Urinary bladder (tissue), 4 donors: ENCODE measurements around the gene MICA. TPM values are rescaled to one million over a fixed set of nuclear protein-coding genes. Genes with fewer than 3 reads are reported as not detected.
"Not testable (repeated sequence)": the region's sequence is repeated elsewhere in the genome, so short reads cannot be mapped to it uniquely, and the experiment has no call there.

Source experiments
- DNase-seq: peaks from one replicate; pipeline ENCODE4 v3.0.0-alpha.2; 2015; ENCODE audit errors: extremely low spot score
- H3K27ac ChIP-seq: one replicate; pipeline ENCODE4 v1.5.1; 2013; ENCODE audit warnings: low read depth, mild to moderate bottlenecking, moderate library complexity
- H3K36me3 ChIP-seq: one replicate; pipeline ENCODE4 v1.6.1; 2013; ENCODE audit warnings: mild to moderate bottlenecking, moderate library complexity; ENCODE audit not compliant: insufficient read depth
- H3K4me1 ChIP-seq: one replicate; pipeline ENCODE4 v1.6.1; 2013; ENCODE audit warnings: mild to moderate bottlenecking, moderate library complexity; ENCODE audit not compliant: insufficient read depth
- H3K4me3 ChIP-seq: one replicate; pipeline ENCODE4 v1.5.1; 2013; ENCODE audit warnings: low read depth, low read length
- WGBS: extraction: QIAGEN DNeasy Blood & Tissue Kit; methylation state at CpG from one replicate; pipeline ENCODE4 v1.1.7; 2013; 5-methylcytosine and 5-hydroxymethylcytosine counted together
- polyA plus RNA-seq: library from polyadenylated mRNA; stranded (reverse); fragments of 200-250 nt; gene quantifications from one replicate; pipeline ENCODE4 v1.2.3, GENCODE V29; 2013
- total RNA-seq: library from RNA; depleted of rRNA; stranded (reverse); fragments of >200 nt; gene quantifications from one replicate; pipeline ENCODE4 v1.2.3, GENCODE V29; 2014
- donor health status: healthy with polysubstance abuse.
- donor health status: healthy.

Gene MICA
- total and polyA plus RNA-seq, 2 donors, result 6.7 to 23.8 TPM

DNA sequence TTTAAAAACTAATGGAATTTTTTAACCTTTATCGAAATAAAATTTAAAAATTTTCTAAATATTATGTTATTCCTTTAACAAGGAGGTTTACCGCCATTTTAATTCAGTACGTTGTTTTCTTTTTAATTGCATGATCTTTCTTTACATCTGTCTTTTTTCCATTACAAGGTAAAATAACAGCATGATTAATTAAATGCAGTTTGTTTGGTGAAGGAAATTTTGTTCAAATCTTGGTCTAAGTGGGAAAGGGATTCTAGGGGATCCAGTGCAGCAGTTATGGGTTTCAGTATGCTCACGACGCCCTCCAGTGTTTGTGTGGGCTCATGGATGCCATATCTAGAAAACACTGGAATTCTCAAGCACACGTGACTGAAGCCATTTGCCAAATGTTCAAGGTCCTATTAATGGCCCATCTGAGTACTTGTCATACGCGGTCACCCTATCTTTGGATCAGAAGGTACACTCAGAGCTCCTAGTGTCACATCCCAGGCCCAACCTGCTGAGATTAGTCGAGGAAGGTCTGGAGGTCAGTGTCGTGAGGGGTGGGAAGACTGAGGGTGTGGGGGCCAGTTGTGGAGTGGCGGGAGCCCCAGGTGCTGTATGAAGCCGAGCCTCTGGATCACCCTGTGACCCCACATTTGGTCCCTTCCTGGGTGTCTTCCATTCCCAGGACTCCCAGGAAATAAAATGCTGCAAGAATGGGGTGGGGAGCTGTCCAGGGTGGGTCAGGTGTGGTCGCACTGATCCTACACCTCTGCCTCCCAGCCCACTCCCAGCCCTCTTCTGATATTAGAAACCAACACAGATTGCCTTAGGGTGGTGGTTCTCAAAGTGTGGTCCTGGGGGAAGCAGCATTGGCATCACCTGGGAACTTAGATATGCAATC is 14.2 kb upstream of the MICA start:
- H3K36me3 ChIP-seq, H3K27ac ChIP-seq: not testable (repeated sequence)
- 45% methylated on average over 4 of the region's 13 CpGs for WGBS

DNA sequence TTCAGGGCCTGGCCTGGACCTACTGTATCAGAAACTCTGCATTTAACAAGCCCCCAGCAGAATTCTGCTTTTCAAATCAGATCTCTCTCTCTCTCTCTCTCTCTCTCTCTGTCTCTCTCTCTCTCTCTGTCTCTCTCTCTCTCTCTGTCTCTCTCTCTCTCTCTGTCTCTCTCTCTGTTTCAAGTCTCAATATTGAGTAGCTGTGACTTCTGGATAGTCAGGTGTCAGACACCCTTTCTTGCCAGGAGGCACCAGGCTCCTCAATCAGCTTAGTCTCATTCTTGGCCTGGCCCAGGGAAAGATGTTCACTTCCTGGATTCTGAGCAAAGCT is 13.6 kb upstream of the MICA start:
- not testable (repeated sequence) for H3K4me3 ChIP-seq, DNase-seq, H3K27ac ChIP-seq, H3K36me3 ChIP-seq, H3K4me1 ChIP-seq

More for the DNA sequence above, 14.2 kb upstream of the MICA start:
- not testable (repeated sequence) for H3K4me3 ChIP-seq, DNase-seq, H3K4me1 ChIP-seq

DNA sequence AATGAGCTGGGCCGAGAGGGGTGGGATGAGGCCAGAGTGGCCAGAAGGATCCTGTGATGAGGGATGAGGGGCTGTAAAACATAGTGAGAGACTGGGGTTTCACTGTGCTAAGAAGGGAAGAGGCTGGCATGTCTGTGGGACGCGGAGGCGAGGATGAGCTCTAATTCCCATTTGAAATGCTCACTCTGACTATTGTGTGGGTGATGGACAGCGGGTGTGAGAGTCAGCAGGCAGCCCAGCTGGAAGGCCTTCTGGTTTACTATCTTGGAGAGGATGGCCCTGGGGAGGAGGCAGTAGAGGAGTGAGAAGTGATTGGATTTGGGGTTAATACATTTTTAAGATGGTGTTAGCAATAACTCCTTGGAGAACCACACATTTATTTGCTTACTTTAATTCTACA is 9.5 kb upstream of the MICA start:
- H3K4me3 ChIP-seq, result no peak overlapping the region
- no peak for DNase-seq
- H3K4me1 ChIP-seq, result no peaks in the 10 kb centered on the region
- no peaks in the 10 kb centered on the region for H3K36me3 ChIP-seq
- no peak overlapping the region for H3K27ac ChIP-seq
- WGBS, result 60% methylated on average over 5 of the region's 5 CpGs

DNA sequence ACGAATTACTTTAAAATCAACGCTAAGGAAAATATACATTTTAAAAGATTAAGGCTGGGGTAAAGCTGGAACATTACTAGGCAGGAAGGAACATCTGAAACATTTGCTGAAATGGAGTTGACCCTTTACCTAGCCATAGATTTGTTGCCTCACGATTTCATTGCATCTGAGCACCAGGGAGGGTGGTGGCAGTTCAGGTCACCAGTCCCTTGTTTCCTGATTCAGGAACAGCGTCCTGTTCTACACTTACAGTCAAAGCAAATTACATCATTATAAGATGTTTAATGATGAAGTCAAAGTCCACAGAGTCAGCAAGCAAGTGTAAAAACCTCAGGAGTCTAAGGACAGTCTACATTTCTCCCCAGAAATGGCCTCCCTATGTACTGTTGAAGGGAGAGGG is 9.0 kb upstream of the MICA start:
- DNase-seq, result no peak
- no peak overlapping the region for H3K4me3 ChIP-seq
- 71% methylated on average over 4 of the region's 4 CpGs for WGBS
- no peaks in the 10 kb centered on the region for H3K36me3 ChIP-seq
- H3K27ac ChIP-seq, result no peak overlapping the region
- no peaks in the 10 kb centered on the region for H3K4me1 ChIP-seq

DNA sequence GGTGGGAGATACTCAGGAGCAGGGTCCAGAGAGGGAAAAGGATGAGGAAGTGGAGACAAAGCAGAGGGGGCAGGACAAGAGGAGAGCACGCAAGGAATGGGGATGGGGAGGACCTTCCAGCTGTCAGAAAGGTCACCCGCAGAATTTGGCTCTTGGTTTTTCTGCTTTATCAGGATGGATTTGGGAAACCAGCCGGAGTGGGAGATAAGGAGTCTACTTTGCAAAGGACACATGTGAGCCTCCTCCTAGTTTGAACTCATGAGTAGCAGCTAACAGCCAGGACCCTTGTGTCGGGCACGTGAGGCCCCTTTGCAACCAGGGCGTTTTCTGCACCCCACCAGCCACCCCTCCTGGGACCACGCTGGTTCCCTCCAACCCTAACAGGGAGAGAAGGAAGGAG is 7.6 kb upstream of the MICA start:
- no peaks in the 10 kb centered on the region for H3K4me1 ChIP-seq
- no peak for DNase-seq
- WGBS, result 72% methylated on average over 7 of the region's 7 CpGs
- no peaks in the 10 kb centered on the region for H3K36me3 ChIP-seq
- no peak overlapping the region for H3K27ac ChIP-seq
- H3K4me3 ChIP-seq, result no peak overlapping the region

DNA sequence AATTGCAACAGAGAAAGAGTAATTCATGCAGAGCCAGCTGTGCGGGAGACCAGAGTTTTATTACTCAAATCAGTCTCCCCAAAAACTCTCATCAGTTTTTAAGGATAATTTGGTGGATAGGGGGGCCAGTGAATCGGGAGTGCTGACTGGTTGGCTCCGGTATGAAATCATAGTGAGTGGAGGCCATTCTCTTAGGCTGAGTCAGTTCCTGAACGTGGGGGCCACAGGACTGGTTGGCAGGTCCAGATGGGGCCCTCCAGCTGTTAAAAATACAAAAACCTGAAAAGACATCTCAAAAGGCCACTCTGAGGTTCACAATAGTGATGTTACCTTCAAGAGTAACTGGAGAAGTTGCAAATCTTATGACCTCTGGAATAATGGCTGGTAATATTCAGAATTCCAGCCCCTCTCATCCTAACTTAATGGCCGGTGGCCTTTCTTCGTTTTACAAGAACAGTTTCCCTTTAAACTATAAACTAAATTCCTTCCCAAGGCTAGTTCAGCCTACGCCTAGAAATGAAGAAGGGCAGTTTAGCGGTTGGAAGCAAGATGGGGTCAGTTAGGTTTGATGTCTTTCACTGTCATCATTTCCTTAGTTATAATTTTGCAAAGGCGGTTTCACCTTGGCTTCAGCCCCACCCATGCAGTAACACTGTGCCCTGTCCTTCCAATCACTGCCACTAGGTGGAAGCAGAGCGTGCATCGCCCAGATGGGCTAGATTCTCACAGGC is 6.8 kb upstream of the MICA start:
- DNase-seq, result no peak
- Histone ChIP-seq H3K4me3 (no peak overlapping the region), H3K4me1 (no peaks in the 10 kb centered on the region), H3K27ac (no peak overlapping the region), H3K36me3 (no peaks in the 10 kb centered on the region)
- 39% methylated on average over 11 of the region's 11 CpGs for WGBS

DNA sequence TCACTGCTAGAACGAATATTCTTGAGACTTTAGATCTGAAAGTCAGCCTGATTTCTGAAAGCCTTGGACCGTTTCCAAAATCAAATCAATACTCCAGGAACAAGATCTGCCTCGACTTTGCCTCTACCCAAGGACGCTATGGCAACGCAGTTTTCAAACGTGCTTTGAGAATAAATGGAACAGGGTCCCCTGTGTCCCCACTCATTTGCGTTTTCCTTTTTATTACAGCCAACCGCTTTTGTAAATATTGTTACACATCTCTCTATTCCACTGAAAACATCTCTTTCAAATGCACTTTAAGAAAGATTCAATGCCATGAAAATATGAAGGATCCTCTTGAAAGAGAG is 6.3 kb upstream of the MICA start:
- not testable (repeated sequence) for DNase-seq, H3K36me3 ChIP-seq, H3K4me3 ChIP-seq, H3K27ac ChIP-seq, H3K4me1 ChIP-seq
- 20% methylated on average over 8 of the region's 8 CpGs for WGBS

- no peak overlapping the region for H3K4me3 ChIP-seq
- H3K4me1 ChIP-seq, result no peaks in the 10 kb centered on the region
- H3K27ac ChIP-seq, result no peak overlapping the region
- no peak for DNase-seq
- H3K36me3 ChIP-seq, result no peaks in the 10 kb centered on the region
- WGBS, result 77% methylated on average over 10 of the region's 10 CpGs
Observed at GRCh38 chr6:31397901-31398525, 5.4 kb upstream of the MICA start.

DNA sequence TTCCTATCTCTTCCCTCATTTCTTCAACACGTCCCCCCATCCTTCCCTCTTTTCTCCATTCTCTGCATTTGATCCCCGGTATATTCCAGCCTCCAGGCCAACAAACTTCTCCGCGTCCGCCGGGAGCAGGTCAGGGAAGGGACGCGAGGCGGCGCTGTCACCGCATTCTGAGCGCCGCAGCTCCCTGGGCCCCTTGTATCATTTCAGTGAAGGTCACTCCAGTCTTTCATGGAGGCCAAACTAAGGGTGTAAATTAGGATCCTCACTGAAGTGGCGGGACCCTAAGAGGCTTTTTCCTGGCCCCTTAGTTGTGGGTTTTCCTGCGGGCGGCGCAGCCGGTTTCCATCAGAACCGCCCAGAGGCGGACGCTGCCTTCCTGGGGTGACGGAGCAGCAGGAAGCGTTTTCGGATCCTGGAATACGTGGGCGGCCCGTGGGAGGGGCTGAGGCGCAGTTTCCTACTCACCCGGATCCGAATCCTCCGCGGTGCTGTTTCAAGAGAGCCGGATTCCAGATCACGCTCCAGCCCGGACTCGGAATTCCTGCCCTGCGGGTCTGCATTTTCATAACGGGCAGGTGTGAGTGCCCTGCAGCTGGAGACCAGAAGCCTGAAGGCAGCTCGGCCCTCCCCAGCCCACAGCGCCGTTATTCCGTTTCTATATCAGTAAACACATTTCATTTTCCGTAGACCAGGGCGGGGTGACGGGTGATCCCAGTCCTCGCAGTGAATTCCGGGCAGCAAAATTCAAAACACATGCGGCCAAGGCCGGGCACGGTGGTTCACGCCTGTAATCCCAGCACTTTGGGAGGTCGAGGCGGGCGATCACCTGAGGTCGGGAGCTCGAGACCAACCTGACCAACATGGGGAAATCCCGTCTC is 3.6 kb upstream of the MICA start:
- peak overlapping the region; percentile 96 for H3K27ac ChIP-seq
- no peaks in the 10 kb centered on the region for H3K36me3 ChIP-seq
- peak overlapping the region; percentile 64 for H3K4me3 ChIP-seq
- peak; percentile 81 for DNase-seq
- under 1% methylated on average over 57 of the region's 57 CpGs for WGBS
- no peaks in the 10 kb centered on the region for H3K4me1 ChIP-seq

DNA sequence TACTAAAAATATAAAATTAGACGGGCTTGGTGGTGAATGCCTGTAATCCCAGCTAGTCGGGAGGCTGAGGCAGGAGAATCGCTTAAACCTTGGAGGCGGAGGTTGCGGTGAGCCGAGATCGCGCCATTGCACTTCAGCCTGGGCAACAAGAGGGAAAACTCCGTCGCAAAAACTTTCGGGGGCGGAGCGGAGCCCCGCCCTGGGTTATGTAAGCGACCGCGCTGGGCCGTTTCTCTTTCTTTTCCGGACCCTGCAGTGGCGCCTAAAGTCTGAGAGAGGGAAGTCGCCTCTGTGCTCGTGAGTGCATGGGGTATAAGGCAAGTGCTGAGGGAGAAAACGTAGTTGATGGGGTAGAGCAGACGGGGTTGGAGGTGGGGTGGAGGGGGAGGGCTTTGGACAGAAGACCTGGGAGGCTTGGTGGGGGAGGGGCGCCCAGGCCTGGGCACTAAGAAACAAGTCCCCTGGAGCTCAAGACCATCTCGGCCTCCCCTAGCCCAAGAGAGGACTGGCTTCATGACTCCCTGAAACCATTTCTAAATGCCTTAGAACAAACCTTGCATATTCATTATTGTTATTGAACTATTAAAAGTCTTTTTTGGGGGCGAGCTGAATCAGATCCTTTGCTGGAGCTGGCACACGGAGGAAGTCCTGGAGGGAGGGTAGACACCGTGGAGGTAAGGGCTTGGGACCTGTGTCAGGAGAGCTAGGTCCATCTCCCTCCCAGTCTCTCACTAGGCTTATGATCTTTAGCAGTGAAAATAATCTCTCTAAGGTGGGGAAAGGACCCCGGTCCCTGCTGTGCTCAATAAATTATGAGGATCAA is 2.7 kb upstream of the MICA start:
- 4% methylated on average over 30 of the region's 30 CpGs for WGBS
- no peak for DNase-seq
- H3K4me1 ChIP-seq, result no peaks in the 10 kb centered on the region
- peak overlapping the region; percentile 64 for H3K4me3 ChIP-seq
- no peaks in the 10 kb centered on the region for H3K36me3 ChIP-seq
- peak overlapping the region; percentile 96 for H3K27ac ChIP-seq

DNA sequence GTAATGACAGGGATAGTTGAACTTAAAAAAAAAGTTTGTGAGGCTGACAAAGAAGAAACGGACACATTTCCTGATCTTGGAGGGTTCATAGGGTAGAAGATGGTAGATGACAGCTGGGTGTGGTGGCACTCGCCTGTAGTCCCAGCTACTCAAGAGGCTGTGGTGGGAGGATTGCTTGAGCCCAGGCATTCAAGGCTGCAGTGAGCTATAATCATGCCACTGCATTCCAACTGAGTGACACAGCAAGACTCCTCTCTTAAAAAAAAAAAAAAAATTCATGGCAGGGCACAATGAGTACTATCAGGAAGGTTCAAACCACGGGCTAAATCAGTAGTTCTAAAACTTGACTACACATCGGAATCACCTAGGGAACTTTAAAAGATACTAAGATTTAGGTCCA is 2.0 kb upstream of the MICA start:
- Histone ChIP-seq H3K4me1 (no peaks in the 10 kb centered on the region), H3K27ac (no peak overlapping the region), H3K36me3 (no peaks in the 10 kb centered on the region), H3K4me3 (peak overlapping the region; percentile 64)
- 49% methylated on average over 4 of the region's 4 CpGs for WGBS
- no peak for DNase-seq

DNA sequence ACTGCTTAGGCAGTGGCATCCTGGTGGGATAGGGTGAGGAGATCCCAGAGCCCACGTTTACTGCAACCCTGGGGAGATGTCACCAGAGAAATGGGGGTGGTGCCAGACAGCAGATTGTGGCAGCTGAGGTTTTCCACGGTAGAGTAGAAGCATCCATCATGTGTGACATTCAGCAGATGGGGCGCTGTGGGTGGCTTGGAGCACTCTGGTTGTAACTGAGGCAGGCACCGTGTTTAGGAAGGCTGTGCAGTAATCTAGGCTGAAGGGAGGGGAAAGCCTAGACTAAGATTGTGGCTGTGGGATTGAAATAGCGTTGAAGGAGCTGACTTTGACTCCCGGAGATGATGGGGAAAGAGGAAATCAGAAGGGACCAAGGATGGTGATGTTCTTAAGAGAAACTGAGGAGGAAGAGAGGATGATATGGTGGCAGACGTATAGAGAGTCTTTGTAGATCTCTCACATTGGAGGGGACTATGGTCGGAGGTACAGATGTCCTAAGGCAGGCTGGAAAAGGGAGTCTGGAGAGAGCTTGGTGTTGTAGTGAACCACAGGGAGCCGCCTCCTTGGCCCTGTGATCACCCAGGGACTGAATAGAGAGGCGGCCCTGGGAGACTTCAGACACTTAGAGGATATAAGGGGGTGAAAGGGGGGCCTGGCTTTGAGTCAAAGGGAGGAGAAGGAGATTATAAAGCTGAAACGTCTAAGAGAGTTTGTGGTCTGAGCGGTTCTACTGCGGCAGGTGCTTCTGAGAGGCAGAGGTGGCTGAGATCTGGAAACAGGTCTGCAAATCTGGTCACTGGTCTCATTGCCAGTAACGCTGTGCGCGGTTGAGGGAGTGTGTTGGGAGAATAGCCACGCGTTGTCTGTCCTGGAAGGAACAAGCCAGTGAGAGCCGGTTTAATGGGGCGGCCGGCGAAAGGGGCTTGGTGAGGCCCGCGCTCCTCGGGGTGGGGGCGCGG is 792 bp upstream of the MICA start:
- Histone ChIP-seq H3K27ac (peak overlapping the region; percentile 79), H3K36me3 (no peaks in the 10 kb centered on the region), H3K4me1 (no peaks in the 10 kb centered on the region), H3K4me3 (peak overlapping the region; percentile 75)
- no peak for DNase-seq
- 13% methylated on average over 27 of the region's 27 CpGs for WGBS
